Hematopoietic multipotent progenitor cell treated with erythropoietin and hydrocortisone succinate and interleukin-3 and kit ligand, for 6 days (in vitro differentiated cells): Measurements from ENCODE around the gene TUBA1A.
A peak's percentile ranks its signal among the peaks of the same experiment; 100 is the strongest.
"Not testable (repeated sequence)": the region's sequence is repeated elsewhere in the genome, so short reads cannot be mapped to it uniquely, and the experiment has no call there.

Experiments
- DNase-seq: peaks from one replicate; pipeline ENCODE4 v3.0.0-alpha.2; 2015

Gene TUBA1A

GRCh38 chr12:49146406-49146805, 42.5 kb downstream of the TUBA1A start:
- no peak for DNase-seq

GRCh38 chr12:49144384-49144783, 44.5 kb downstream of the TUBA1A start:
- no peak for DNase-seq

- no peak for DNase-seq
Measured at GRCh38 chr12:49138999-49139398, 49.9 kb downstream of the TUBA1A start.

GRCh38 chr12:49138587-49138986, 50.3 kb downstream of the TUBA1A start:
- peak; percentile 45 for DNase-seq

- no peak for DNase-seq
Measured at GRCh38 chr12:49137476-49137875, 51.4 kb downstream of the TUBA1A start.

- not testable (repeated sequence) for DNase-seq
Measured at GRCh38 chr12:49136997-49137396, 51.9 kb downstream of the TUBA1A start.
